GM23338 (cell line): Measurements from ENCODE around the gene SMYD1. TPM values are rescaled to one million over a fixed set of nuclear protein-coding genes. Genes with fewer than 3 reads are reported as not detected.

Experiments used
- ATAC-seq: fragments of 200-7000 bp; cut with Tn5 transposase; 3 replicates; pipeline ENCODE4 v1.9.1; 2020
- DNase-seq: peaks from one replicate; pipeline ENCODE4 v3.0.0-alpha.2; 2015; ENCODE audit warnings: low spot score
- H2AFZ ChIP-seq: fragments of 200-600 bp; sonication (generic); 2 replicates; pipeline ENCODE4 v1.8.0; 2016; ENCODE audit warnings: antibody characterized with exemption, mild to moderate bottlenecking, moderate library complexity
- H3F3A ChIP-seq: fragments of 200-600 bp; sonication (generic); replicated peaks from 2 replicates; pipeline ENCODE4 v1.8.0; 2017; ENCODE audit warnings: antibody characterized with exemption, mixed run types, low read depth
- H3K27ac ChIP-seq: fragments of 200-600 bp; sonication (generic); 2 replicates; pipeline ENCODE4 v1.6.1; 2016; ENCODE audit warnings: low read depth
- H3K27me3 ChIP-seq: fragments of 200-600 bp; sonication (generic); 2 replicates; pipeline ENCODE4 v1.8.0; 2016; ENCODE audit warnings: mild to moderate bottlenecking, mixed run types, moderate library complexity; ENCODE audit not compliant: insufficient read depth
- H3K36me3 ChIP-seq: fragments of 200-600 bp; sonication (generic); 2 replicates; pipeline ENCODE4 v1.8.0; 2016; ENCODE audit warnings: mild to moderate bottlenecking; ENCODE audit not compliant: insufficient read depth
- H3K4me1 ChIP-seq: fragments of 200-600 bp; sonication (generic); 2 replicates; pipeline ENCODE4 v1.8.0; 2016; ENCODE audit warnings: mild to moderate bottlenecking, moderate library complexity; ENCODE audit not compliant: insufficient read depth
- H3K4me2 ChIP-seq: fragments of 200-600 bp; sonication (generic); 2 replicates; pipeline ENCODE4 v1.7.1; 2017; ENCODE audit warnings: mixed run types
- H3K4me3 ChIP-seq: fragments of 200-600 bp; sonication (generic); 2 replicates; pipeline ENCODE4 v1.6.1; 2016; ENCODE audit warnings: mixed run types
- H3K79me2 ChIP-seq: fragments of 200-600 bp; sonication (generic); replicated peaks from 2 replicates; pipeline ENCODE4 v1.8.0; 2017; ENCODE audit warnings: mild to moderate bottlenecking; ENCODE audit not compliant: insufficient read depth
- H3K9me2 ChIP-seq: fragments of 200-600 bp; sonication (generic); 2 replicates; pipeline ENCODE4 v1.8.0; 2017; ENCODE audit not compliant: insufficient read depth
- H4K20me1 ChIP-seq: fragments of 200-600 bp; sonication (generic); replicated peaks from 2 replicates; pipeline ENCODE4 v1.8.0; 2017; ENCODE audit warnings: mild to moderate bottlenecking; ENCODE audit not compliant: insufficient read depth
- H3K27ac Mint-ChIP-seq: 2 replicates; pipeline ENCODE4 v1.8.0; 2020; ENCODE audit warnings: inconsistent platforms, mild to moderate bottlenecking, moderate library complexity, mixed read lengths
- H3K27me3 Mint-ChIP-seq: 3 replicates; pipeline ENCODE4 v1.8.0; 2022; ENCODE audit warnings: low read depth, mild to moderate bottlenecking, moderate library complexity, mixed read lengths, inconsistent platforms; ENCODE audit not compliant: insufficient read depth, poor library complexity
- H3K36me3 Mint-ChIP-seq: 3 replicates; pipeline ENCODE4 v1.8.0; 2021; ENCODE audit warnings: low read depth, mild to moderate bottlenecking, inconsistent platforms, moderate library complexity, mixed read lengths
- H3K4me1 Mint-ChIP-seq: 3 replicates; pipeline ENCODE4 v1.8.0; 2020; ENCODE audit warnings: mild to moderate bottlenecking, inconsistent platforms, mixed read lengths
- H3K4me3 Mint-ChIP-seq: 3 replicates; pipeline ENCODE4 v1.8.0; 2021; ENCODE audit warnings: moderate library complexity, mild to moderate bottlenecking, inconsistent platforms, mixed read lengths
- H3K9me3 Mint-ChIP-seq: 3 replicates; pipeline ENCODE4 v1.8.0; 2020; ENCODE audit warnings: moderate library complexity, mild to moderate bottlenecking, inconsistent platforms, mixed read lengths
- CREB1 ChIP-seq: fragments of 250-450 bp; sonication (Bioruptor Pico); IDR thresholded peaks from 2 replicates; pipeline ENCODE4 v1.5.0; 2020; ENCODE audit warnings: low read depth, mild to moderate bottlenecking, moderate library complexity
- EZH2phosphoT487 ChIP-seq: fragments of 200-600 bp; sonication (generic); IDR thresholded peaks from one replicate; pipeline ENCODE4 v1.8.1; 2018; ENCODE audit warnings: antibody characterized with exemption; ENCODE audit not compliant: unreplicated experiment
- JUNB ChIP-seq: IDR thresholded peaks from one replicate; pipeline ENCODE4 v1.6.1; 2016; ENCODE audit warnings: antibody characterized with exemption; ENCODE audit not compliant: unreplicated experiment
- NANOG ChIP-seq: IDR thresholded peaks from 2 replicates; pipeline ENCODE4 v1.6.1; 2016; ENCODE audit warnings: antibody characterized with exemption, borderline replicate concordance
- POLR2AphosphoS5 ChIP-seq: IDR thresholded peaks from 2 replicates; pipeline ENCODE4 v1.6.1; 2016; ENCODE audit warnings: antibody characterized with exemption, low read depth
- ZNF114 ChIP-seq: fragments of 250-450 bp; sonication (Bioruptor Pico); IDR thresholded peaks from 2 replicates; pipeline ENCODE4 v1.5.0; 2020; ENCODE audit warnings: mild to moderate bottlenecking, moderate library complexity
- polyA plus RNA-seq: library from polyadenylated mRNA; unstranded; fragments of >200 nt; fragmentation: Nextera tagmentation; extraction: Ambion mirVana; gene quantifications from 2 replicates; pipeline ENCODE4 v1.2.1, GENCODE V29; 2016
- total RNA-seq: library from RNA; depleted of rRNA; stranded (reverse); fragments of >200 nt; shearing (Covaris generic); gene quantifications from 2 replicates; pipeline ENCODE4 v1.2.3, GENCODE V29; 2014
- TF ChIP-seq, protein P1 (sequence below): IDR thresholded peaks from 2 replicates; pipeline ENCODE4 v1.6.1; 2016; ENCODE audit warnings: antibody characterized with exemption
- TF ChIP-seq, protein P2 (sequence below): fragments of 250-450 bp; sonication (Bioruptor Pico); IDR thresholded peaks from 2 replicates; pipeline ENCODE4 v1.5.0; 2020; ENCODE audit warnings: mild to moderate bottlenecking, moderate library complexity
- TF ChIP-seq, protein P3 (sequence below), 2 experiments: fragments of 200-600 bp in 1 of 2; sonication (generic) in 1 of 2; conservative IDR thresholded peaks; 2 replicates each; pipeline versions ENCODE4 v1.5.1 to v1.6.1; 2016 to 2017; ENCODE audit warnings: antibody characterized with exemption in 2 of 2, low read depth in 2 of 2, mild to moderate bottlenecking in 2 of 2, moderate library complexity in 1 of 2

Gene SMYD1
- total and polyA plus RNA-seq, 2 experiments from 2014 or later = 0.07 TPM; not detected in 1

DNA sequence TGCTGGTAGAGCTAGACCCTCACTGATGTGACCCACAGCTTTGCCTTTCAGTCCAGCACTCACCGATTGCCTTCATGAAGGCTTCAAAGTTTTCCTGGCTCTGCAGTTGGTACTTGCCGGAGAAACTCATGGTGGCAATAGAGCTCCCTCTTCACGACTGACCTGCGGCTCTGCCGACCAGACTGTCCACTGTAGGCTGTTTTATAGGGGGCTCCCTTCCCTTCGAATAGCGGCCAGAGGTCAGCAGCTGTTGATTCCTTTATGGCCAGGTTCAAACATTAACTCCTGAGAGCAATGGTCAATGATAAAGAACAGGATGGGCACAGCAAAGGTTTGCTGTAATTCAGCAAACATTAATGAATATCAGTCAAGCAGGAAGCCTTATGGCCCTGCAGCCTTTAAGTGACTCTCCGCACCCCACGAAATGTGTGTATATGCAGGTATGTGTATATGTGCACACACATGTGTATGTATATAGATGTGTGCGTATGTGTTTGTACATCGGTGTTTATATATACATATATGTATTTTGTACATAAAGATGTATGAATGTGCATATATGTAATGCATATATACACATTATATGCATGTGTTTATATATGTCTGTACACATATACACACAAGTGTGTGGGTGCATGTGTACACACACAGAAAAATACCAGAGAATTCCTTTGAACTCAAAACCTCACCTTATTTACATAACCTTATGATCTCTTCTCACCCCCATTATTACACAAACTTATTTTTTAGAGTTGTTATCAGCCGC is 60.4 kb downstream of the SMYD1 start, which contains the start of gene FABP1:
Gene FABP1, minus strand, starts transcription at position 175 of the 766 bp plus-strand sequence. Its CDS starts 45 bp downstream, at position 130.
- Histone ChIP-seq H4K20me1 (no peaks in the 10 kb centered on the region), H3K79me2 (no peaks in the 10 kb centered on the region), H3K4me3 (no peak within 1 kb of the TSS), H3K36me3 (no peaks in the 10 kb centered on the region), H3K27ac (no peak within 1 kb of the TSS), H3F3A (no peaks in the 10 kb centered on the region), H3K4me1 (no peaks in the 10 kb centered on the region), H3K4me2 (no peak within 1 kb of the TSS), H3K27me3 (no peaks in the 10 kb centered on the region), H3K9me2 (0 out of 2 replicates have a peak, but pooled peaks cover 2% of the 10 kb centered on the region), H2AFZ (no peak within 1 kb of the TSS)
- Mint-ChIP-seq H3K36me3 (no peaks in the 10 kb centered on the region; the same call in 2 of the 3 replicates), H3K27me3 (peaks cover 1% of the 10 kb centered on the region), H3K9me3 (no peaks in the 10 kb centered on the region), H3K27ac (no peak within 1 kb of the TSS), H3K4me3 (no peak within 1 kb of the TSS), H3K4me1 (peaks cover 4% of the 10 kb centered on the region; the same call in 1 of the 3 replicates)
- TF ChIP-seq NANOG = no peak
- TF ChIP-seq, protein P1, sequence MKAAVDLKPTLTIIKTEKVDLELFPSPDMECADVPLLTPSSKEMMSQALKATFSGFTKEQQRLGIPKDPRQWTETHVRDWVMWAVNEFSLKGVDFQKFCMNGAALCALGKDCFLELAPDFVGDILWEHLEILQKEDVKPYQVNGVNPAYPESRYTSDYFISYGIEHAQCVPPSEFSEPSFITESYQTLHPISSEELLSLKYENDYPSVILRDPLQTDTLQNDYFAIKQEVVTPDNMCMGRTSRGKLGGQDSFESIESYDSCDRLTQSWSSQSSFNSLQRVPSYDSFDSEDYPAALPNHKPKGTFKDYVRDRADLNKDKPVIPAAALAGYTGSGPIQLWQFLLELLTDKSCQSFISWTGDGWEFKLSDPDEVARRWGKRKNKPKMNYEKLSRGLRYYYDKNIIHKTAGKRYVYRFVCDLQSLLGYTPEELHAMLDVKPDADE = no peak
- TF ChIP-seq, protein P2, sequence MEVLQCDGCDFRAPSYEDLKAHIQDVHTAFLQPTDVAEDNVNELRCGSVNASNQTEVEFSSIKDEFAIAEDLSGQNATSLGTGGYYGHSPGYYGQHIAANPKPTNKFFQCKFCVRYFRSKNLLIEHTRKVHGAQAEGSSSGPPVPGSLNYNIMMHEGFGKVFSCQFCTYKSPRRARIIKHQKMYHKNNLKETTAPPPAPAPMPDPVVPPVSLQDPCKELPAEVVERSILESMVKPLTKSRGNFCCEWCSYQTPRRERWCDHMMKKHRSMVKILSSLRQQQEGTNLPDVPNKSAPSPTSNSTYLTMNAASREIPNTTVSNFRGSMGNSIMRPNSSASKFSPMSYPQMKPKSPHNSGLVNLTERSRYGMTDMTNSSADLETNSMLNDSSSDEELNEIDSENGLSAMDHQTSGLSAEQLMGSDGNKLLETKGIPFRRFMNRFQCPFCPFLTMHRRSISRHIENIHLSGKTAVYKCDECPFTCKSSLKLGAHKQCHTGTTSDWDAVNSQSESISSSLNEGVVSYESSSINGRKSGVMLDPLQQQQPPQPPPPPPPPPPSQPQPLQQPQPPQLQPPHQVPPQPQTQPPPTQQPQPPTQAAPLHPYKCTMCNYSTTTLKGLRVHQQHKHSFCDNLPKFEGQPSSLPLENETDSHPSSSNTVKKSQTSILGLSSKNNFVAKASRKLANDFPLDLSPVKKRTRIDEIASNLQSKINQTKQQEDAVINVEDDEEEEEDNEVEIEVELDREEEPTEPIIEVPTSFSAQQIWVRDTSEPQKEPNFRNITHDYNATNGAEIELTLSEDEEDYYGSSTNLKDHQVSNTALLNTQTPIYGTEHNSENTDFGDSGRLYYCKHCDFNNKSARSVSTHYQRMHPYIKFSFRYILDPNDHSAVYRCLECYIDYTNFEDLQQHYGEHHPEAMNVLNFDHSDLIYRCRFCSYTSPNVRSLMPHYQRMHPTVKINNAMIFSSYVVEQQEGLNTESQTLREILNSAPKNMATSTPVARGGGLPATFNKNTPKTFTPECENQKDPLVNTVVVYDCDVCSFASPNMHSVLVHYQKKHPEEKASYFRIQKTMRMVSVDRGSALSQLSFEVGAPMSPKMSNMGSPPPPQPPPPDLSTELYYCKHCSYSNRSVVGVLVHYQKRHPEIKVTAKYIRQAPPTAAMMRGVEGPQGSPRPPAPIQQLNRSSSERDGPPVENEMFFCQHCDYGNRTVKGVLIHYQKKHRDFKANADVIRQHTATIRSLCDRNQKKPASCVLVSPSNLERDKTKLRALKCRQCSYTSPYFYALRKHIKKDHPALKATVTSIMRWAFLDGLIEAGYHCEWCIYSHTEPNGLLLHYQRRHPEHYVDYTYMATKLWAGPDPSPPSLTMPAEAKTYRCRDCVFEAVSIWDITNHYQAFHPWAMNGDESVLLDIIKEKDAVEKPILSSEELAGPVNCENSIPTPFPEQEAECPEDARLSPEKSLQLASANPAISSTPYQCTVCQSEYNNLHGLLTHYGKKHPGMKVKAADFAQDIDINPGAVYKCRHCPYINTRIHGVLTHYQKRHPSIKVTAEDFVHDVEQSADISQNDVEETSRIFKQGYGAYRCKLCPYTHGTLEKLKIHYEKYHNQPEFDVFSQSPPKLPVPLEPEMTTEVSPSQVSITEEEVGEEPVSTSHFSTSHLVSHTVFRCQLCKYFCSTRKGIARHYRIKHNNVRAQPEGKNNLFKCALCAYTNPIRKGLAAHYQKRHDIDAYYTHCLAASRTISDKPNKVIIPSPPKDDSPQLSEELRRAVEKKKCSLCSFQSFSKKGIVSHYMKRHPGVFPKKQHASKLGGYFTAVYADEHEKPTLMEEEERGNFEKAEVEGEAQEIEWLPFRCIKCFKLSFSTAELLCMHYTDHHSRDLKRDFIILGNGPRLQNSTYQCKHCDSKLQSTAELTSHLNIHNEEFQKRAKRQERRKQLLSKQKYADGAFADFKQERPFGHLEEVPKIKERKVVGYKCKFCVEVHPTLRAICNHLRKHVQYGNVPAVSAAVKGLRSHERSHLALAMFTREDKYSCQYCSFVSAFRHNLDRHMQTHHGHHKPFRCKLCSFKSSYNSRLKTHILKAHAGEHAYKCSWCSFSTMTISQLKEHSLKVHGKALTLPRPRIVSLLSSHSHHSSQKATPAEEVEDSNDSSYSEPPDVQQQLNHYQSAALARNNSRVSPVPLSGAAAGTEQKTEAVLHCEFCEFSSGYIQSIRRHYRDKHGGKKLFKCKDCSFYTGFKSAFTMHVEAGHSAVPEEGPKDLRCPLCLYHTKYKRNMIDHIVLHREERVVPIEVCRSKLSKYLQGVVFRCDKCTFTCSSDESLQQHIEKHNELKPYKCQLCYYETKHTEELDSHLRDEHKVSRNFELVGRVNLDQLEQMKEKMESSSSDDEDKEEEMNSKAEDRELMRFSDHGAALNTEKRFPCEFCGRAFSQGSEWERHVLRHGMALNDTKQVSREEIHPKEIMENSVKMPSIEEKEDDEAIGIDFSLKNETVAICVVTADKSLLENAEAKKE = no peak
- TF ChIP-seq POLR2AphosphoS5 = no peak
- TF ChIP-seq EZH2phosphoT487 = no peak
- TF ChIP-seq JUNB = no peak
- TF ChIP-seq ZNF114 (CRISPR knock-in tag) = no peak
- no peak for TF ChIP-seq CREB1 (CRISPR knock-in tag)
- TF ChIP-seq, protein P3, sequence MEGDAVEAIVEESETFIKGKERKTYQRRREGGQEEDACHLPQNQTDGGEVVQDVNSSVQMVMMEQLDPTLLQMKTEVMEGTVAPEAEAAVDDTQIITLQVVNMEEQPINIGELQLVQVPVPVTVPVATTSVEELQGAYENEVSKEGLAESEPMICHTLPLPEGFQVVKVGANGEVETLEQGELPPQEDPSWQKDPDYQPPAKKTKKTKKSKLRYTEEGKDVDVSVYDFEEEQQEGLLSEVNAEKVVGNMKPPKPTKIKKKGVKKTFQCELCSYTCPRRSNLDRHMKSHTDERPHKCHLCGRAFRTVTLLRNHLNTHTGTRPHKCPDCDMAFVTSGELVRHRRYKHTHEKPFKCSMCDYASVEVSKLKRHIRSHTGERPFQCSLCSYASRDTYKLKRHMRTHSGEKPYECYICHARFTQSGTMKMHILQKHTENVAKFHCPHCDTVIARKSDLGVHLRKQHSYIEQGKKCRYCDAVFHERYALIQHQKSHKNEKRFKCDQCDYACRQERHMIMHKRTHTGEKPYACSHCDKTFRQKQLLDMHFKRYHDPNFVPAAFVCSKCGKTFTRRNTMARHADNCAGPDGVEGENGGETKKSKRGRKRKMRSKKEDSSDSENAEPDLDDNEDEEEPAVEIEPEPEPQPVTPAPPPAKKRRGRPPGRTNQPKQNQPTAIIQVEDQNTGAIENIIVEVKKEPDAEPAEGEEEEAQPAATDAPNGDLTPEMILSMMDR (conservative IDR thresholded peaks at IDR 0.05; ENCODE audit: low read depth in 2 of 2) = no peak
- ATAC-seq (no peak), DNase-seq (no peak)
